SU-DHL-6 (cell line): ENCODE results near the gene ARHGEF17.

ENCODE experiments used
- H2AFZ ChIP-seq: fragments of 200-600 bp; sonication (generic); 2 replicates; pipeline ENCODE4 v1.6.1; 2014; ENCODE audit warnings: low read depth, mild to moderate bottlenecking, moderate library complexity, mixed read lengths, antibody characterized with exemption, low read length; ENCODE audit not compliant: severe bottlenecking
- H3F3A ChIP-seq: fragments of 200-600 bp; shearing (Covaris generic); 2 replicates; pipeline ENCODE4 v1.6.0; 2016; ENCODE audit warnings: antibody characterized with exemption, mild to moderate bottlenecking; ENCODE audit not compliant: insufficient read depth
- H3K27ac ChIP-seq: fragments of 200-600 bp; sonication (generic); 2 replicates; pipeline ENCODE4 v1.5.1; 2016; ENCODE audit warnings: low read depth, mild to moderate bottlenecking, low read length, moderate library complexity, mixed read lengths
- H3K27me3 ChIP-seq: fragments of 200-600 bp; sonication (generic), shearing (Covaris generic); 2 replicates; pipeline ENCODE4 v1.6.0; 2014; ENCODE audit warnings: mild to moderate bottlenecking, low read length
- H3K36me3 ChIP-seq: fragments of 200-600 bp; sonication (generic); 2 replicates; pipeline ENCODE4 v1.6.1; 2014; ENCODE audit warnings: mild to moderate bottlenecking, low read length, mixed read lengths
- H3K4me2 ChIP-seq: fragments of 300-600, 200-600 bp; shearing (Covaris generic), sonication (generic); 2 replicates; pipeline ENCODE4 v1.6.0; 2014; ENCODE audit warnings: low read length, low read depth, mild to moderate bottlenecking; ENCODE audit not compliant: poor library complexity, severe bottlenecking
- H3K4me3 ChIP-seq: fragments of 200-600 bp; sonication (generic); 2 replicates; pipeline ENCODE4 v1.5.1; 2014; ENCODE audit warnings: antibody characterized with exemption, low read length, mild to moderate bottlenecking, mixed read lengths; ENCODE audit not compliant: insufficient read depth, poor library complexity, severe bottlenecking
- H3K79me2 ChIP-seq: fragments of 200-600 bp; sonication (generic); 2 replicates; pipeline ENCODE4 v1.6.1; 2014; ENCODE audit warnings: mild to moderate bottlenecking, low read length, moderate library complexity; ENCODE audit not compliant: insufficient read depth
- H3K9ac ChIP-seq: fragments of 200-600 bp; sonication (generic); 2 replicates; pipeline ENCODE4 v1.7.0; 2014; ENCODE audit warnings: mild to moderate bottlenecking, low read length
- H3K9me2 ChIP-seq: fragments of 200-600 bp; sonication (generic); replicated peaks from 2 replicates; pipeline ENCODE4 v1.6.1; 2014; ENCODE audit warnings: low read length; ENCODE audit not compliant: insufficient read depth
- H3K9me3 ChIP-seq: fragments of 200-600 bp; sonication (generic); 2 replicates; pipeline ENCODE4 v1.6.1; 2014; ENCODE audit warnings: low read length, mixed read lengths; ENCODE audit not compliant: insufficient read depth
- H4K20me1 ChIP-seq: fragments of 200-600 bp; sonication (generic); 2 replicates; pipeline ENCODE4 v1.6.1; 2014; ENCODE audit warnings: low read depth, mild to moderate bottlenecking, antibody characterized with exemption, low read length, moderate library complexity, mixed read lengths
- EZH2phosphoT487 ChIP-seq: fragments of 200-600 bp; sonication (generic), shearing (Covaris generic); conservative IDR thresholded peaks from 2 replicates; pipeline ENCODE4 v1.6.1; 2018; ENCODE audit warnings: mild to moderate bottlenecking, antibody characterized with exemption, low read length, moderate library complexity, mixed read lengths
- TF ChIP-seq, protein P1 (sequence below): fragments of 200-600 bp; sonication (generic); IDR thresholded peaks from one replicate; pipeline ENCODE4 v1.5.1; 2017; ENCODE audit warnings: antibody characterized with exemption, mild to moderate bottlenecking, low read length, moderate library complexity; ENCODE audit not compliant: insufficient read depth, poor library complexity, severe bottlenecking

Gene ARHGEF17

DNA sequence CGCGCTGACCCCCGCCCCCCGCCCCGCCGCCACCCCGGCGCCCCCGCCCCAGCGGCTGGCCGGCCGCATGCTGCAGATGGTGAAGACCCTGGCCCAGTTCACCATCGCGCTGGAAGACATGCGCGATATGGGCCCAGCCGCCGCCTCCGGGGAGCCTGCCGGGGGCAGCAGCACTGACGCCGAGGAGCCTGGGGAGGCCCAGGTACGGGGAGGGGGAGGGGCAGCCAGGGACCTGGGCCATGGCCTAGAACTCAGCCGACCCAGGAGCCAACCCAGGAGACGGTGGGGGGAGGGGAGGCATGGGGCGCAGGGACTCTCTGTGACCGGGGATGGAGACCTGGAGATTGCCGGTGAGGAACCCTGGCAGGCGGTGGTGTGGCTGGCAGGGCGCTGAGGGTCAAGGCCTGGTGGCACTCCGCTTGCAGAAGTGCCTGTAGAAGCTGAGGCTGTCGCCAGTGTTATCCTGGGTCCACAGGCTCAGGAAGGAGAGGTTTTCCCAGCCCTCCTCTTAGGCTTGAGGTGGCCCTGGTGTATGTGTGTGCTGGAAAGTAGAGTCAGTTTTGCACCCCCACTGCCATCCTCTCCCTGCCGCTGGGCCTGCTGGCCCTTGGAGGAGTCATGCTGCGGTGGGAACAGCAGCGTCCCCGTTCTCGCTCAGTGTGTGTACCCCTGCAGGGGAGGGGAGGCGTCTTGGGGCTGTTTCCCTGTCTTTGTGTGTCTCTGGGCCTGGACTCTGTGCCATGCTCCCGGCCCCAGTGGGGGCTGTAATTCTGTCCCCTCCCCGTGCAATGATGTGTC is 35.2 kb downstream of the ARHGEF17 start:
- no peak overlapping the region for H3K4me2 ChIP-seq
- H3K27ac ChIP-seq = no peak overlapping the region
- H3K9me2 ChIP-seq = no peaks in the 10 kb centered on the region
- no peaks in the 10 kb centered on the region for H3K79me2 ChIP-seq
- no peaks in the 10 kb centered on the region for H3F3A ChIP-seq
- H3K9me3 ChIP-seq = no peaks in the 10 kb centered on the region
- no peaks in the 10 kb centered on the region for H3K36me3 ChIP-seq
- no peaks in the 10 kb centered on the region for H3K27me3 ChIP-seq
- H4K20me1 ChIP-seq = no peaks in the 10 kb centered on the region
- no peak overlapping the region for H3K4me3 ChIP-seq
- TF ChIP-seq, protein P1, sequence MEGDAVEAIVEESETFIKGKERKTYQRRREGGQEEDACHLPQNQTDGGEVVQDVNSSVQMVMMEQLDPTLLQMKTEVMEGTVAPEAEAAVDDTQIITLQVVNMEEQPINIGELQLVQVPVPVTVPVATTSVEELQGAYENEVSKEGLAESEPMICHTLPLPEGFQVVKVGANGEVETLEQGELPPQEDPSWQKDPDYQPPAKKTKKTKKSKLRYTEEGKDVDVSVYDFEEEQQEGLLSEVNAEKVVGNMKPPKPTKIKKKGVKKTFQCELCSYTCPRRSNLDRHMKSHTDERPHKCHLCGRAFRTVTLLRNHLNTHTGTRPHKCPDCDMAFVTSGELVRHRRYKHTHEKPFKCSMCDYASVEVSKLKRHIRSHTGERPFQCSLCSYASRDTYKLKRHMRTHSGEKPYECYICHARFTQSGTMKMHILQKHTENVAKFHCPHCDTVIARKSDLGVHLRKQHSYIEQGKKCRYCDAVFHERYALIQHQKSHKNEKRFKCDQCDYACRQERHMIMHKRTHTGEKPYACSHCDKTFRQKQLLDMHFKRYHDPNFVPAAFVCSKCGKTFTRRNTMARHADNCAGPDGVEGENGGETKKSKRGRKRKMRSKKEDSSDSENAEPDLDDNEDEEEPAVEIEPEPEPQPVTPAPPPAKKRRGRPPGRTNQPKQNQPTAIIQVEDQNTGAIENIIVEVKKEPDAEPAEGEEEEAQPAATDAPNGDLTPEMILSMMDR = no peak
- TF ChIP-seq EZH2phosphoT487 = no peak
- H2AFZ ChIP-seq = no peak overlapping the region
- H3K9ac ChIP-seq = no peak overlapping the region

DNA sequence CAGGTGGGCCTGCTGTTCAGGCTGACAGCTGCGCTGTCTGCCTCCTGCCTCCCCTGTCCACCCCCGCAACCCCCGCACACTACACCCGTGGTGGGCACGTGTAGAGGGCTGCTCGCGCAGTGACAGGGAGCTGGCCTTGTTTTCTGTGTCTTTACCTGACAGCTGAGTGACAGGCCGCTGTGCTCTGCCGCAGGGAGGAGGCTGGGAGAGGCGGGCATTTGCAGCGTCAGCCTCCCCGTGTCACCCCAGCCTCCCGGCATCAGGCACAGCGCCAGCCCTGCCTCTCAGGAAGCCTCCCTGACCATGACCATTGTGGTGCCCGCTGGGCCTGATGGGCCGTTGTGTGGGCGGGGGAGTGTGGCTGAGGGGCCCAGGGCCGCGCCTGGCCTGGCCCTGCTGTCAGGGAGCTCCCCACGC is 36.1 kb downstream of the ARHGEF17 start:
- H3K9ac ChIP-seq = no peak overlapping the region
- H3K4me2 ChIP-seq = no peak overlapping the region
- no peaks in the 10 kb centered on the region for H3F3A ChIP-seq
- H3K36me3 ChIP-seq = no peaks in the 10 kb centered on the region
- no peaks in the 10 kb centered on the region for H3K27me3 ChIP-seq
- TF ChIP-seq, protein P1 = no peak
- TF ChIP-seq EZH2phosphoT487 = no peak
- H4K20me1 ChIP-seq = no peaks in the 10 kb centered on the region
- H3K79me2 ChIP-seq = no peaks in the 10 kb centered on the region
- no peaks in the 10 kb centered on the region for H3K9me2 ChIP-seq
- H3K4me3 ChIP-seq = no peak overlapping the region
- no peak overlapping the region for H2AFZ ChIP-seq
- H3K27ac ChIP-seq = no peak overlapping the region
- no peaks in the 10 kb centered on the region for H3K9me3 ChIP-seq

DNA sequence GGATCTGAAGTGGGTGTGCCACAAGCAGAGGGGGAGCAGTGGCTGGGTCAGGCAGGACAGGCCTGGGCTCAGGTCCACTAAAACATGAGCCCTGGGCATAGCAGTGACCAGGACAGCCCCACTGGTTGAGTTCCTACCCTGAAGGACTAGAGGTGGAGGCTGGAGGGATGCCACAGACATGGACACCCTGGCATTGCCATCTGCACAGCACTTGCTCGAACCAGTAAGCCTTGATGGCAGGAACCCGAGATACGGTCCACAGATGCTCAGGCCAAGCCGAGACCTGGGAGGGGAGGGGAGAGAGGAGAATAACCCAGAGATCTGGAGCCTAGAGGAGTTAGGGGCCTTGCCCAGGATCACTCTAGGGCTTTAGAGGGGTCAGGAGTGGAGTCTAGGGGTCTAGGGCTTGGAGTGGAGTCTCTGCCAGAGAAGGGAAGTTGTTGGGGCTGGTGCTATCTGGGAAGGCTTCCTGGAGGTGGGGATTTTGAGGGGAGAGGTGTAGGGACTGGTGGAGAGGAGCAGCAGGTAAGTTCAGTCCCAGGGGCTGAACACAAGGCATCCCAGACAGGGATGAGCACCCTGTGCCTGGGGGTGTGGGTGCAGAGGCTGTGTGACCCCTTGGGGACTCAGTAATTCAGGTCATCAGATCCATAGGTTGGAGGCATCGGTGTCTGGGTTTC is 37.5 kb downstream of the ARHGEF17 start:
- Histone ChIP-seq H3K9ac (no peak overlapping the region), H3K9me2 (no peaks in the 10 kb centered on the region), H3K9me3 (no peaks in the 10 kb centered on the region), H3K27ac (no peak overlapping the region), H3K4me2 (no peak overlapping the region), H3F3A (no peaks in the 10 kb centered on the region), H3K79me2 (no peaks in the 10 kb centered on the region), H3K27me3 (no peaks in the 10 kb centered on the region), H3K36me3 (no peaks in the 10 kb centered on the region), H4K20me1 (no peaks in the 10 kb centered on the region), H3K4me3 (no peak overlapping the region), H2AFZ (no peak overlapping the region)
- no peak for TF ChIP-seq EZH2phosphoT487
